Spleen (tissue), 11 donors: ENCODE data around the gene PHPT1. TPM values are rescaled to one million over a fixed set of nuclear protein-coding genes. Genes with fewer than 3 reads are reported as not detected.
"Not testable (repeated sequence)": the region's sequence is repeated elsewhere in the genome, so short reads cannot be mapped to it uniquely, and the experiment has no call there.

Experiments used
- DNase-seq: peaks from one replicate; pipeline ENCODE4 v3.0.0-alpha.2; 2020
- H3K27ac ChIP-seq, 8 donors: fragments of 200-600 bp; sonication (generic) in 7 of 8; 1 replicate in 4 of 8; 2 replicates in 4 of 8; pipeline versions ENCODE4 v1.5.0 to v1.8.0; 2016 to 2021; ENCODE audit warnings: inconsistent platforms in 4 of 8, mild to moderate bottlenecking in 4 of 8, moderate library complexity in 1 of 8
- H3K27me3 ChIP-seq, 7 donors: fragments of 200-600 bp; sonication (generic) in 6 of 7; replicated peaks in 1 of 7; 1 replicate in 4 of 7; 2 replicates in 3 of 7; pipeline versions ENCODE4 v1.5.0 to v1.8.0; 2016 to 2021; ENCODE audit warnings: inconsistent platforms in 3 of 7, mild to moderate bottlenecking in 1 of 7
- H3K36me3 ChIP-seq, 6 donors: fragments of 200-600 bp; sonication (generic) in 5 of 6; 1 replicate in 4 of 6; 2 replicates in 2 of 6; pipeline versions ENCODE4 v1.5.0 to v1.8.0; 2016 to 2021; ENCODE audit warnings: inconsistent platforms in 2 of 6
- H3K4me1 ChIP-seq, 6 donors: fragments of 200-600 bp; sonication (generic) in 5 of 6; 1 replicate in 3 of 6; 2 replicates in 3 of 6; pipeline versions ENCODE4 v1.5.0 to v1.8.0; 2016 to 2021; ENCODE audit warnings: inconsistent platforms in 3 of 6
- H3K4me3 ChIP-seq, 8 donors: fragments of 200-600 bp; sonication (generic) in 7 of 8; 1 replicate in 4 of 8; 2 replicates in 4 of 8; pipeline versions ENCODE4 v1.5.0 to v1.8.0; 2016 to 2021; ENCODE audit warnings: inconsistent platforms in 4 of 8, mild to moderate bottlenecking in 4 of 8, moderate library complexity in 2 of 8
- H3K9me3 ChIP-seq, 8 donors: fragments of 200-600 bp; sonication (generic) in 7 of 8; 1 replicate in 4 of 8; 2 replicates in 4 of 8; pipeline versions ENCODE4 v1.5.0 to v1.8.0; 2016 to 2021; ENCODE audit warnings: inconsistent platforms in 4 of 8
- CTCF ChIP-seq, 11 experiments: fragments of 200-600 bp in 7 of 11; fragments of 450-650 bp in 4 of 11; sonication (generic) in 4 of 11; IDR thresholded peaks in 8 of 11; conservative IDR thresholded peaks in 3 of 11; 1 replicate in 7 of 11; 2 replicates in 4 of 11; pipeline versions ENCODE4 v1.4.0 to v1.8.0; 2016 to 2021; ENCODE audit warnings: antibody characterized with exemption in 11 of 11, inconsistent platforms in 4 of 11, mild to moderate bottlenecking in 1 of 11
- POLR2A ChIP-seq, 3 donors: fragments of 450-650 bp; IDR thresholded peaks; one replicate each; pipeline ENCODE4 v1.5.1; 2017; ENCODE audit warnings: antibody characterized with exemption in 3 of 3, mild to moderate bottlenecking in 1 of 3
- POLR2AphosphoS5 ChIP-seq, 3 donors: sonication (generic); formaldehyde crosslinking; IDR thresholded peaks; one replicate each; pipeline ENCODE4 v1.5.1; 2017; ENCODE audit warnings: antibody characterized with exemption in 3 of 3
- WGBS, 5 donors: extraction: QIAGEN DNeasy Blood & Tissue Kit in 3 of 5; methylation state at CpG; one replicate each; pipeline versions ENCODE4 v1.1.5 to v1.1.7; 2013 to 2018; 5-methylcytosine and 5-hydroxymethylcytosine counted together
- intact Hi-C: fragments of 100-400 bp; cut with DNase I; formaldehyde crosslinking; loops from one replicate; pipeline ENCODE4 v1.15.0; 2023; ENCODE audit warnings: low total_unique reads
- polyA plus RNA-seq, 3 donors: library from polyadenylated mRNA; stranded (reverse); fragments of 200-250 nt; gene quantifications; one replicate each; pipeline ENCODE4 v1.2.1, GENCODE V29; 2013
- total RNA-seq, 7 donors: library from RNA; depleted of rRNA in 3 of 7; stranded (reverse); fragments of >200 nt in 3 of 7; fragmentation: NEBNext Ultra II Directional in 4 of 7; extraction: Animal tissue kit (Norgen Biotek cat#: 25700) in 4 of 7; gene quantifications; one replicate each; pipeline versions ENCODE4 v1.1.0 to v1.2.1, GENCODE V29; 2016 to 2021
- donor health status: healthy with polysubstance abuse.
- donor health status: DM: no; HTN: no; CAD: no; lungs with moderate emphysema.
- donor health status: DM: no; HTN: no; CAD: no.
- donor health status: Bipolar disorder and iron deficiency.
- donor health status: healthy.
- donor health status: DM: no; HTN: no; CAD: no.
- donor health status: DM: yes; HTN: yes; CAD: no.

Gene PHPT1
- total and polyA plus RNA-seq, 10 donors = 32.3 to 117 (median 65.8) TPM

GRCh38 chr9:136837146-136837855, 11.9 kb upstream of the PHPT1 start:
- Histone ChIP-seq H3K36me3 (peaks cover 0 to 85% (median 39%) of the 10 kb centered on the region in 6 donors), H3K4me1 (peaks cover 12 to 31% (median 24%) of the 10 kb centered on the region in 6 donors), H3K4me3 (no peak overlapping the region), H3K27ac (no peak overlapping the region), H3K9me3 (no peaks in the 10 kb centered on the region), H3K27me3 (no peaks in the 10 kb centered on the region)
- TF ChIP-seq POLR2A (IDR thresholded peaks at IDR 0.05) = no peak
- TF ChIP-seq POLR2AphosphoS5 (IDR thresholded peaks at IDR 0.05) = peak in 1 of 3 donors; percentile 32
- 91 to 96% (median 94%) methylated on average over 9 to 27 of the region's 27 CpGs for WGBS, 5 donors
- DNase-seq = no peak
- intact Hi-C loops = no loop called here

GRCh38 chr9:136837856-136838277, 11.3 kb upstream of the PHPT1 start:
- H3K27ac ChIP-seq, intact Hi-C loops, H3K27me3 ChIP-seq, H3K4me3 ChIP-seq, H3K9me3 ChIP-seq, DNase-seq: not testable (repeated sequence)
- WGBS, 5 donors = 87 to 95% (median 91%) methylated on average over 10 to 15 of the region's 15 CpGs
- H3K36me3 ChIP-seq = peaks cover 0 to 79% (median 37%) of the 10 kb centered on the region in 6 donors
- peaks cover 14 to 37% (median 29%) of the 10 kb centered on the region in 6 donors for H3K4me1 ChIP-seq

DNA sequence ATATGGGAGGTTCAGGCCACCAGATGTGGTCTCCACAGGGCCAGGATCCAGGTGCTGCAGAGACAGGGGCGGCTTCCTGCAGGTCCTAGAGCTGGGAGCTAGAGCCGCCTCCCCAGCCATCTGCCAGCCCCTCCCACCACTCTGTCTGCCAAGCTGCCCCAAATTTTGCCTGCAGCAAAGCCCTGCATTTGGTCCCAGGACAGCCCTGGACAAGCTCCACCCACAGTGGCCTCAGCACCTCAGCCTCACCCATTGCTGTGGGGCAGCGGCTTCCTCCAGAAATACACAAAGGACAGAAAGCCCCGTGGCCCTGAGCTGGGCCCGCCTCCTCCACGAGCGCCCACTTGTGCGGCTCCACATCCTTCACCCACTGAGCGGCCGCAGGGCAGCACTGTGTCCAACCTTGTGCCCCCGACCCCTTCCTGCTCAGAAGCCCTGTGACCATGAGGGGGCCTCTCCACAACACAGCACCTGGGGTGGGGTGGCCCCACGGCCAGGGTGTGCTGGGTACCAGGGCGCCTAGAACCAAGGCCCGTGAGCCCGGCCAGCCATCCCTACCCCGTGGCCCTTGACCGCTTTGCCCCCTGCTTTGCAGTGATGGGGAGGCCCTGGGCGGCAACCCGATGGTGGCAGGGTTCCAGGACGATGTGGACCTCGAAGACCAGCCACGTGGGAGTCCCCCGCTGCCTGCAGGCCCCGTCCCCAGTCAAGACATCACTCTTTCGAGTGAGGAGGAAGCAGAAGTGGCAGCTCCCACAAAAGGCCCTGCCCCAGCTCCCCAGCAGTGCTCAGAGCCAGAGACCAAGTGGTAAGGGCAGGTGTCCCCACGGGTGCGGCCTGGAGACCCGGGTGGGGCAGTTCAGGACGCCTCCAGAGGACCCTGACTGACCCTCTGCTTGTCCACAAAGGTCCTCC, 10.6 kb upstream of the PHPT1 start:
- DNase-seq = no peak
- TF ChIP-seq CTCF (IDR thresholded peaks at IDR 0.05 in 8 of 11, conservative IDR thresholded peaks at IDR 0.05 in 3 of 11) (no peak), POLR2AphosphoS5 (IDR thresholded peaks at IDR 0.05) (no peak), POLR2A (IDR thresholded peaks at IDR 0.05) (no peak)
- H3K27ac ChIP-seq = no peak overlapping the region
- WGBS, 5 donors = 80 to 88% (median 86%) methylated on average over 19 to 29 of the region's 29 CpGs
- no peak overlapping the region for H3K4me3 ChIP-seq
- peaks cover 0 to 72% (median 37%) of the 10 kb centered on the region in 6 donors for H3K36me3 ChIP-seq
- intact Hi-C loops = no loop called here
- H3K27me3 ChIP-seq = peaks cover 0 to 7% (median under 1%) of the 10 kb centered on the region in 7 donors
- H3K4me1 ChIP-seq = peaks cover 20 to 44% (median 36%) of the 10 kb centered on the region in 6 donors
- H3K9me3 ChIP-seq = no peaks in the 10 kb centered on the region

DNA sequence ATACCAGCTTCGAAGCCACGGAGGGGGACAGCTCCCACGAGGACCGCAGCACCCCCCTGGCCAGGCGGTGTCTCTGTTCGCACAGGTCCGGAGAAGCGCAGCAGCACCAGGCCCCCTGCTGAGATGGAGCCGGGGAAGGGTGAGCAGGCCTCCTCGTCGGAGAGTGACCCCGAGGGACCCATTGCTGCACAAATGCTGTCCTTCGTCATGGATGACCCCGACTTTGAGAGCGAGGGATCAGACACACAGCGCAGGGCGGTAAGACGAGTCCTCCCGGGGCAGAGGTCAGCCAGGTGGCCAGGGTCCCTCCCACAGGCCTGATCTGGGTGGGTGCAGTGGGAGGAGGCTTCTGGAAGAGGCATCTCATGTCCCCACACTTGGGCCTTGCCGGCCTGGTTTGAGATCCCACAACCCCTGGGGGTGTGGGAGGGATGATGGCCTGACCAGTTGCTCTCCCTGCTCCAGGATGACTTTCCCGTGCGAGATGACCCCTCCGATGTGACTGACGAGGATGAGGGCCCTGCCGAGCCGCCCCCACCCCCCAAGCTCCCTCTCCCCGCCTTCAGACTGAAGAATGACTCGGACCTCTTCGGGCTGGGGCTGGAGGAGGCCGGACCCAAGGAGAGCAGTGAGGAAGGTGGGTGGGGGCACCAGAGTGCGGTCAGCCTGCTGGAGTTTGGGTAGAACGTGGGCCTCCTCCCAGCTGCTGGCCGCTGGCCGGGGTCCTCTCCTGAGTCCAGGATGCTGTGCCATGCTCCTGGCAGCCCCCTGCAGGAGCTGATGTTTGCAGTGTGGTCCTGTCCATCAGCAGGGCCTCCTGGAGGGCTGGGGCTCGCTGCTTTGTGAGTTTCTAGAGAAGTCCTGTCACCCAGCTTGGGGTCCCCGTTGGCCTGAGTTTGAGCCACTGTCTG, 9.7 kb upstream of the PHPT1 start:
- TF ChIP-seq POLR2AphosphoS5 (IDR thresholded peaks at IDR 0.05) = no peak
- no peak for TF ChIP-seq CTCF (IDR thresholded peaks at IDR 0.05 in 8 of 11, conservative IDR thresholded peaks at IDR 0.05 in 3 of 11)
- TF ChIP-seq POLR2A (IDR thresholded peaks at IDR 0.05) = no peak
- intact Hi-C loops = loop anchor here (10.0 kb wide), 1 partner anchor 105 kb away; the partner anchor contains the start of genes C8G and FBXW5
- peaks cover 27 to 53% (median 45%) of the 10 kb centered on the region in 6 donors for H3K4me1 ChIP-seq
- no peak for DNase-seq
- peak overlapping the region in 4 of 8 donors; percentile 8 to 90 (median 63) for H3K27ac ChIP-seq
- peaks cover 0 to 16% (median 9%) of the 10 kb centered on the region in 7 donors for H3K27me3 ChIP-seq
- peaks cover 0 to 66% (median 37%) of the 10 kb centered on the region in 6 donors for H3K36me3 ChIP-seq
- H3K4me3 ChIP-seq = no peak overlapping the region
- no peaks in the 10 kb centered on the region for H3K9me3 ChIP-seq
- WGBS, 5 donors = 90 to 94% (median 92%) methylated on average over 29 to 36 of the region's 36 CpGs
